Type B pancreatic cell (in vitro differentiated cells): ENCODE results near the gene SH3D19. TPM values are rescaled to one million over a fixed set of nuclear protein-coding genes. Genes with fewer than 3 reads are reported as not detected.
"Not testable (repeated sequence)": the region's sequence is repeated elsewhere in the genome, so short reads cannot be mapped to it uniquely, and the experiment has no call there.

Experiments
- DNase-seq: peaks from one replicate; pipeline ENCODE4 v3.0.0; 2021; ENCODE audit warnings: mixed read lengths; ENCODE audit not compliant: unreplicated experiment; ENCODE audit errors: extremely low spot score
- H3K27ac Mint-ChIP-seq: 2 replicates; pipeline ENCODE4 v1.8.0; 2021; ENCODE audit warnings: mild to moderate bottlenecking, mixed read lengths
- H3K27me3 Mint-ChIP-seq: 2 replicates; pipeline ENCODE4 v1.8.0; 2021; ENCODE audit warnings: mixed read lengths
- H3K36me3 Mint-ChIP-seq: 2 replicates; pipeline ENCODE4 v1.8.0; 2021; ENCODE audit warnings: mixed read lengths
- H3K4me1 Mint-ChIP-seq: one replicate; pipeline ENCODE4 v1.8.0; 2021; ENCODE audit warnings: mixed read lengths; ENCODE audit not compliant: unreplicated experiment
- H3K4me3 Mint-ChIP-seq: 2 replicates; pipeline ENCODE4 v1.8.0; 2021; ENCODE audit warnings: mild to moderate bottlenecking, mixed read lengths
- H3K9me3 Mint-ChIP-seq: 2 replicates; pipeline ENCODE4 v1.8.0; 2021; ENCODE audit warnings: mixed read lengths
- CTCF ChIP-seq: fragments of 200-600 bp; sonication (generic); conservative IDR thresholded peaks from 2 replicates; pipeline ENCODE4 v1.5.0; 2021; ENCODE audit warnings: antibody characterized with exemption, mild to moderate bottlenecking
- total RNA-seq: library from RNA; stranded (reverse); gene quantifications from 2 replicates; pipeline ENCODE4 v1.2.1, GENCODE V29; 2021; ENCODE audit warnings: low replicate concordance

SH3D19 gene
- total RNA-seq, 1 donor from 2014 or later, result 24.3 TPM

- no peak for TF ChIP-seq CTCF
- Mint-ChIP-seq H3K27ac (peak overlapping the region; percentile 86), H3K4me1 (peaks cover 36% of the 10 kb centered on the region), H3K9me3 (no peaks in the 10 kb centered on the region), H3K27me3 (no peaks in the 10 kb centered on the region), H3K4me3 (peak overlapping the region; percentile 90), H3K36me3 (no peaks in the 10 kb centered on the region)
- DNase-seq, result no peak
Measured at GRCh38 chr4:151324752-151325110, 674 bp downstream of the SH3D19 start.

DNA sequence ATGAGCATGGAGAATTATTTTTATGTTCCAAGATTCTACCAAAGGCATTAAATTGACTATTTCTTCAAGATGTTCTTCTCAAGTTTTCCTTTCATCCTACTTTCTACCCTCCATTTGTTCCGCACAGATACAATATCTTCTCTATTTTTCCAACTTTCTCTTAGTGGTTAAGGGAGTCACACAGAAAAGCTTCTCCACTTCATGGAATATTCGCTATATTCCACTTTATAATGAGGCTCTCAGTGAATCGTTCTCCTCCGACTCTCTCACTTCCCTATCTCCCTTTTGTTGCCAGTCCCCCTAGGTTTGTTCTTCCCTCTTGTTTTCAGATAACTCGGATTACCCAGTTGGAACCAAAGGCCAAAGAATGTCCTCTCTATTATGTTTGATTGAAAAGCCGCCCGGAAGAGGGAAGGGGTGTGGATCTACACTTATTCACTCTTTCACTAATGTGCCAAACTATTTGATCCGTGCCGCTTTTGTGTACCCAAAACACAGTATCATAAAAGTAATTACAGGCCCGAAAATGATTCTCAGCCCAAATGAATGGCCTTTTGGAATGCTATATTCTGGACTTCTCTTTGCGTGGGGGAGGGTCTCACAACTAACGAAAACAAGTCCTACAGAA lies 1.2 kb downstream of the SH3D19 start:
- Mint-ChIP-seq H3K9me3 (no peaks in the 10 kb centered on the region), H3K27me3 (no peaks in the 10 kb centered on the region), H3K4me3 (peak overlapping the region; percentile 90), H3K36me3 (no peaks in the 10 kb centered on the region), H3K27ac (peak overlapping the region; percentile 86), H3K4me1 (peaks cover 36% of the 10 kb centered on the region)
- no peak for DNase-seq
- TF ChIP-seq CTCF, result no peak

- DNase-seq, result no peak
- no peaks in the 10 kb centered on the region for H3K36me3 Mint-ChIP-seq
- H3K27ac Mint-ChIP-seq, result peak overlapping the region; percentile 86
- TF ChIP-seq CTCF, result no peak
- no peaks in the 10 kb centered on the region for H3K27me3 Mint-ChIP-seq
- no peaks in the 10 kb centered on the region for H3K9me3 Mint-ChIP-seq
- peak overlapping the region; percentile 90 for H3K4me3 Mint-ChIP-seq
- H3K4me1 Mint-ChIP-seq, result peaks cover 36% of the 10 kb centered on the region
Measured at GRCh38 chr4:151323667-151324066, 1.7 kb downstream of the SH3D19 start.

GRCh38 chr4:151322570-151322969 lies 2.8 kb downstream of the SH3D19 start:
- Mint-ChIP-seq H3K27me3 (no peaks in the 10 kb centered on the region), H3K27ac (peak overlapping the region; percentile 19), H3K36me3 (no peaks in the 10 kb centered on the region), H3K4me1 (peaks cover 36% of the 10 kb centered on the region), H3K9me3 (no peaks in the 10 kb centered on the region), H3K4me3 (peak overlapping the region; percentile 90)
- no peak for TF ChIP-seq CTCF
- no peak for DNase-seq

- not testable (repeated sequence) for H3K27me3 Mint-ChIP-seq, H3K4me3 Mint-ChIP-seq, DNase-seq, H3K36me3 Mint-ChIP-seq, H3K27ac Mint-ChIP-seq, H3K9me3 Mint-ChIP-seq
- peaks cover 36% of the 10 kb centered on the region for H3K4me1 Mint-ChIP-seq
Measured at GRCh38 chr4:151322161-151322560, 3.2 kb downstream of the SH3D19 start.

- no peaks in the 10 kb centered on the region for H3K27me3 Mint-ChIP-seq
- peaks cover 36% of the 10 kb centered on the region for H3K4me1 Mint-ChIP-seq
- H3K36me3 Mint-ChIP-seq, result peaks cover 8% of the 10 kb centered on the region
- H3K4me3 Mint-ChIP-seq, result peak overlapping the region; percentile 9
- DNase-seq, result no peak
- no peaks in the 10 kb centered on the region for H3K9me3 Mint-ChIP-seq
- no peak overlapping the region for H3K27ac Mint-ChIP-seq
- no peak for TF ChIP-seq CTCF
Measured at GRCh38 chr4:151321586-151321985, 3.8 kb downstream of the SH3D19 start.
